NCI-H187 (cell line): Measurements from ENCODE around the gene CNOT1.
"Not testable (repeated sequence)": the region's sequence is repeated elsewhere in the genome, so short reads cannot be mapped to it uniquely, and the experiment has no call there.

Experiments used
- DNase-seq, 2 experiments: peaks; one replicate each; lab custom pipeline; 2025; lab: John Stamatoyannopoulos, UW

The CNOT1 gene

GRCh38 chr16:58629733-58630640, at the start of gene CNOT1:
TSS of gene CNOT1 (minus strand) at chr16:58629826. CDS start at chr16:58599337, 30,489 bp downstream.
- DNase-seq = peak; percentile 75 to 76

- no peak for DNase-seq
Measured at GRCh38 chr16:58678716-58679115, 49.1 kb upstream of the CNOT1 start.

- no peak for DNase-seq
Measured at GRCh38 chr16:58678269-58678668, 48.6 kb upstream of the CNOT1 start.

- DNase-seq = no peak
Measured at GRCh38 chr16:58670946-58671583, 41.4 kb upstream of the CNOT1 start.

- DNase-seq = no peak
Measured at GRCh38 chr16:58670177-58670576, 40.6 kb upstream of the CNOT1 start.

GRCh38 chr16:58665200-58665599, 35.6 kb upstream of the CNOT1 start:
- DNase-seq = no peak

GRCh38 chr16:58661199-58661830, 31.7 kb upstream of the CNOT1 start:
- DNase-seq = no peak

- DNase-seq = not testable (repeated sequence)
Measured at GRCh38 chr16:58659911-58660310, 30.3 kb upstream of the CNOT1 start.

- DNase-seq = no peak
Measured at GRCh38 chr16:58658796-58659211, 29.2 kb upstream of the CNOT1 start.

- DNase-seq = no peak
Measured at GRCh38 chr16:58656899-58657298, 27.3 kb upstream of the CNOT1 start.

- DNase-seq = no peak
Measured at GRCh38 chr16:58655215-58655596, 25.6 kb upstream of the CNOT1 start.

- DNase-seq = no peak
Measured at GRCh38 chr16:58654560-58655214, 25.1 kb upstream of the CNOT1 start.

- DNase-seq = no peak
Measured at GRCh38 chr16:58652741-58653140, 23.1 kb upstream of the CNOT1 start.

GRCh38 chr16:58651965-58652348, 22.3 kb upstream of the CNOT1 start:
- no peak for DNase-seq

- no peak for DNase-seq
Measured at GRCh38 chr16:58649707-58650106, 20.1 kb upstream of the CNOT1 start.

GRCh38 chr16:58647107-58647506, 17.5 kb upstream of the CNOT1 start:
- no peak for DNase-seq

- no peak for DNase-seq
Measured at GRCh38 chr16:58644765-58645487, 15.3 kb upstream of the CNOT1 start.

GRCh38 chr16:58644108-58644507, 14.5 kb upstream of the CNOT1 start:
- no peak for DNase-seq

- DNase-seq = no peak
Measured at GRCh38 chr16:58640949-58641348, 11.3 kb upstream of the CNOT1 start.

- DNase-seq = no peak
Measured at GRCh38 chr16:58639836-58640235, 10.2 kb upstream of the CNOT1 start.

GRCh38 chr16:58639230-58639629, 9.6 kb upstream of the CNOT1 start:
- no peak for DNase-seq
